Endothelial cell of umbilical vein (primary cell): ENCODE measurements around the gene DNAH9. TPM values are rescaled to one million over a fixed set of nuclear protein-coding genes. Genes with fewer than 3 reads are reported as not detected.

Source experiments
- BruUV-seq: library from RNA; stranded (reverse); fragments of 400-500 nt; replicated peaks from 2 replicates; lab custom pipeline; 2021; lab: Mats Ljungman, UMichigan
- CTCF ChIA-PET: fragments of 300-600, 350-600 bp; sonication (Branson Sonifier 250); formaldehyde crosslinking; loops from one replicate; lab custom pipeline; 2021; ENCODE audit warnings: antibody characterized with exemption, inconsistent platforms; lab: Charles Lee
- POLR2A ChIA-PET: fragments of 300-600, 350-600 bp; sonication (Branson Sonifier 250); formaldehyde crosslinking; loops from one replicate; lab custom pipeline; 2021; ENCODE audit warnings: antibody characterized with exemption, inconsistent platforms; lab: Charles Lee
- DNase-seq: peaks from one replicate; pipeline ENCODE4 v3.0.0-alpha.2; 2011; ENCODE audit warnings: low read depth, low spot score
- FAIRE-seq: peaks from 2 replicates; lab custom pipeline; 2011; peaks lifted over from hg19 to GRCh38; lab: Jason Lieb, UNC
- H2AFZ ChIP-seq: 2 replicates; pipeline ENCODE4 v1.6.0; 2012; ENCODE audit warnings: low read depth, low read length, control low read depth, inconsistent platforms
- H3K27ac ChIP-seq: 2 replicates; pipeline ENCODE4 v1.5.1; 2011; ENCODE audit warnings: low read depth, mild to moderate bottlenecking, control low read depth, low read length, moderate library complexity; ENCODE audit not compliant: insufficient read depth
- H3K27me3 ChIP-seq, 2 experiments: 2 replicates each; pipeline versions ENCODE4 v1.6.0 to v1.6.1; 2011; ENCODE audit warnings: low read length in 2 of 2, mixed read lengths in 1 of 2; ENCODE audit not compliant: control insufficient read depth in 2 of 2, insufficient read depth in 2 of 2
- H3K36me3 ChIP-seq, 2 experiments: 2 replicates in 1 of 2; 3 replicates in 1 of 2; pipeline ENCODE4 v1.5.1; 2011; ENCODE audit warnings: low read length in 2 of 2, mild to moderate bottlenecking in 1 of 2, moderate library complexity in 1 of 2; ENCODE audit not compliant: control insufficient read depth in 2 of 2, insufficient read depth in 2 of 2; ENCODE audit errors: extremely low read depth in 1 of 2
- H3K4me1 ChIP-seq: 3 replicates; pipeline ENCODE4 v1.5.1; 2011; ENCODE audit warnings: mild to moderate bottlenecking, low read length; ENCODE audit not compliant: control insufficient read depth, insufficient read depth; ENCODE audit errors: extremely low read depth
- H3K4me2 ChIP-seq: 2 replicates; pipeline ENCODE4 v1.6.1; 2011; ENCODE audit warnings: low read length, control low read depth, mixed read lengths; ENCODE audit not compliant: insufficient read depth
- H3K4me3 ChIP-seq, 3 experiments: fragments of 200-600 bp in 1 of 3; sonication (generic), shearing (Covaris generic) in 1 of 3; replicated peaks in 1 of 3; 2 replicates each; pipeline ENCODE4 v1.5.1; 2011 to 2016; ENCODE audit warnings: control low read depth in 3 of 3, low read length in 3 of 3, mild to moderate bottlenecking in 2 of 3, inconsistent platforms in 1 of 3, low read depth in 1 of 3, moderate library complexity in 1 of 3; ENCODE audit not compliant: insufficient read depth in 1 of 3
- H3K79me2 ChIP-seq: 2 replicates; pipeline ENCODE4 v1.6.0; 2012; ENCODE audit warnings: low read length, inconsistent platforms; ENCODE audit not compliant: control insufficient read depth, insufficient read depth
- H3K9ac ChIP-seq: replicated peaks from 2 replicates; pipeline ENCODE3; 2011; ENCODE audit warnings: low read length, control low read depth; ENCODE audit not compliant: insufficient read depth; ENCODE audit errors: extremely low read depth
- H3K9me1 ChIP-seq: replicated peaks from 3 replicates; pipeline ENCODE4 v1.6.0; 2011; ENCODE audit warnings: mild to moderate bottlenecking, low read length; ENCODE audit not compliant: control insufficient read depth, insufficient read depth; ENCODE audit errors: extremely low read depth
- H3K9me3 ChIP-seq: replicated peaks from 2 replicates; pipeline ENCODE4 v1.5.1; 2012; ENCODE audit warnings: low read length, inconsistent platforms; ENCODE audit not compliant: control insufficient read depth, insufficient read depth
- H4K20me1 ChIP-seq: replicated peaks from 2 replicates; pipeline ENCODE3; 2011; ENCODE audit warnings: mild to moderate bottlenecking, low read length; ENCODE audit not compliant: control insufficient read depth, insufficient read depth; ENCODE audit errors: extremely low read depth
- CTCF ChIP-seq, 2 donors: IDR thresholded peaks; 1 replicate in 1 of 2; 2 replicates in 1 of 2; pipeline ENCODE4 v1.5.1; 2011; ENCODE audit warnings: low read length in 2 of 2, mild to moderate bottlenecking in 2 of 2, moderate library complexity in 2 of 2, control low read depth in 1 of 2, inconsistent platforms in 1 of 2, low read depth in 1 of 2; ENCODE audit not compliant: insufficient read depth in 1 of 2; ENCODE audit errors: extremely low read depth in 1 of 2
- EZH2 ChIP-seq: IDR thresholded peaks from 2 replicates; pipeline ENCODE4 v1.6.1; 2012; ENCODE audit warnings: borderline replicate concordance, low read depth, mild to moderate bottlenecking, moderate library complexity, low read length, inconsistent platforms; ENCODE audit not compliant: severe bottlenecking
- FOS ChIP-seq: IDR thresholded peaks from 2 replicates; pipeline ENCODE4 v1.6.1; 2011; ENCODE audit warnings: mild to moderate bottlenecking, low read length, moderate library complexity, borderline replicate concordance; ENCODE audit not compliant: insufficient read depth
- GATA2 ChIP-seq: IDR thresholded peaks from 2 replicates; pipeline ENCODE4 v1.7.0; 2011; ENCODE audit warnings: low read depth, mild to moderate bottlenecking, moderate library complexity, mixed read lengths, low read length; ENCODE audit not compliant: insufficient read length, insufficient read depth
- JUN ChIP-seq: IDR thresholded peaks from 2 replicates; pipeline ENCODE4 v1.6.1; 2011; ENCODE audit warnings: borderline replicate concordance, low read depth; ENCODE audit not compliant: insufficient read length, insufficient read depth
- MAX ChIP-seq: IDR thresholded peaks from 2 replicates; pipeline ENCODE4 v1.6.1; 2011; ENCODE audit not compliant: insufficient read depth, insufficient read length
- dilution Hi-C: fragments of 300-500 bp; cut with MboI; formaldehyde crosslinking; loops from one replicate; pipeline ENCODE4 v1.15.0; 2019; ENCODE audit warnings: low sequenced_read_pairs; ENCODE audit not compliant: extremely low pct_ligation_motif_present
- intact Hi-C: fragments of 100-400 bp; cut with micrococcal nuclease; formaldehyde crosslinking; loops from one replicate; pipeline ENCODE4 v1.10.0; 2022
- polyA plus RNA-seq, 4 experiments: library from polyadenylated mRNA; depleted of rRNA in 3 of 4; stranded (reverse) in 3 of 4; unstranded in 1 of 4; fragments of >200 nt; gene quantifications; 2 replicates each; pipeline versions ENCODE4 v1.2.1 to v1.2.3, GENCODE V29; 2011 to 2012; ENCODE audit warnings: missing spikeins in 1 of 4
- total RNA-seq: library from RNA; stranded (reverse); gene quantifications from 2 replicates; pipeline ENCODE4 v1.2.3, GENCODE V29; 2021

The DNAH9 gene
- total and polyA plus RNA-seq, 2 donors (not counting 3 experiments of a cell fraction or from before 2014, with no cell fraction given), result not detected

GRCh38 chr17:11813871-11814270 lies 215.6 kb downstream of the DNAH9 start:
- H3K9ac ChIP-seq, result no peak overlapping the region
- no TSS peak for BruUV-seq
- no peaks in the 10 kb centered on the region for H3K79me2 ChIP-seq
- POLR2A ChIA-PET, result no interaction called here
- intact Hi-C loops, result no loop called here
- no peak for TF ChIP-seq MAX
- TF ChIP-seq CTCF (IDR thresholded peaks at IDR 0.05; ENCODE audit: extremely low read depth in 1 of 2, insufficient read depth in 1 of 2, low read depth in 1 of 2, low read length in 2 of 2), result no peak
- TF ChIP-seq JUN, result no peak
- no peak for TF ChIP-seq FOS
- no peak for TF ChIP-seq GATA2
- TF ChIP-seq EZH2, result no peak
- H3K27me3 ChIP-seq, result no peaks in the 10 kb centered on the region
- H2AFZ ChIP-seq, result no peak overlapping the region
- H3K4me1 ChIP-seq, result no peaks in the 10 kb centered on the region
- dilution Hi-C loops, result no loop called here
- H3K4me2 ChIP-seq, result no peak overlapping the region
- H3K4me3 ChIP-seq, result no peak overlapping the region
- H3K36me3 ChIP-seq, result no peaks in the 10 kb centered on the region
- no peaks in the 10 kb centered on the region for H3K9me3 ChIP-seq
- no peaks in the 10 kb centered on the region for H3K9me1 ChIP-seq
- no peaks in the 10 kb centered on the region for H4K20me1 ChIP-seq
- no peak for FAIRE-seq
- CTCF ChIA-PET, result no interaction called here
- no peak for DNase-seq
- no peak overlapping the region for H3K27ac ChIP-seq
